Stimulated activated CD8-positive, alpha-beta memory T cell treated with anti-CD3 and anti-CD28 coated beads, Interleukin-7, amount 100 ng/mL, for 1 hour (primary cell): ENCODE results near the gene MARCOL.
"Not testable (repeated sequence)": the region's sequence is repeated elsewhere in the genome, so short reads cannot be mapped to it uniquely, and the experiment has no call there.

Experiments used
- DNase-seq, 2 donors: peaks; one replicate each; pipeline ENCODE4 v3.0.0-alpha.2; 2020; ENCODE audit warnings: low read depth in 2 of 2

The MARCOL gene

DNA sequence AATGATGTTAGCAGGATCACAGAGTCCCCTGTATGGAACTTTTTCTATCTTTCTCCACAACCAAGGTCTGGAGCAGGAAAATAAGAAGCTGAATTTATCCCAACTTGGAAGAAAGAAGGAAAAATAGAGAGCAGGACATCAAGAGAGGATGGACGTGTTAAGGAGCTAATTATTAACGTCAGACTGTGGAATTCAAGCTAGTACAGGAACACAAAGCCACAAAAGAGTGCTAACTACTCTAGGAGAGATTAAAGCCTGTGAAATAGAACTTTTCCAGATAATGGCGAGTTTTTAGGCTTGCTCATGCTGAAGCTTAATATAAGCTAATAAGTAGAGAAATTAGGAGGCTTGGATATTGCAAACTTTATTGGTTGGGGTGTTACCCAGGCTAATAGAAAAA is 29.6 kb downstream of the MARCOL start:
- DNase-seq = no peak

GRCh38 chr5:148268566-148268965 is 30.2 kb downstream of the MARCOL start, which contains the start of gene SPINK13:
Gene SPINK13 (plus strand): TSS chr5:148268794. CDS start chr5:148270073, 1,279 bp downstream.
- no peak for DNase-seq

- not testable (repeated sequence) for DNase-seq
These were observed 36.8 kb downstream of the MARCOL start for GRCh38 chr5:148275129-148275528.

GRCh38 chr5:148280893-148281292 is 42.6 kb downstream of the MARCOL start:
- DNase-seq = not testable (repeated sequence)

DNA sequence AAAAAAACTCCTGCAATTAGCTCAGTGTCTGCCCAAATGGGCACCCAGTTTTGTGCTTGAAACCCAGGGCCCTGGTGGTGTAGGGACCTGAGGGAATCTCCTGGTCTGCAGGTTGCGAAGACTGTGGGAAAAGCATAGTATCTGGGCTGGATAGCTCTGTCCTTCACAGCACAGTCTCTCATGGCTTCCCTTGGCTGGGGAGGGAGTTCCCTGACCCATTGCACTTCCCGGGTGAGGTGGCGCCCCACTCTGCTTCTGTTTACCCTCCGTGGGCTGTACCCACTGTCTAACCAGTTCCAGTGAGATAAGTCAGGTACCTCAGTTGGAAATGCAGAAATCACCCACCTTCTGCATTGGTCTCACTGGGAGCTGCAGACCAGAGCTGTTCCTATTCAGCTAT is 43.0 kb downstream of the MARCOL start:
- DNase-seq = not testable (repeated sequence)

DNA sequence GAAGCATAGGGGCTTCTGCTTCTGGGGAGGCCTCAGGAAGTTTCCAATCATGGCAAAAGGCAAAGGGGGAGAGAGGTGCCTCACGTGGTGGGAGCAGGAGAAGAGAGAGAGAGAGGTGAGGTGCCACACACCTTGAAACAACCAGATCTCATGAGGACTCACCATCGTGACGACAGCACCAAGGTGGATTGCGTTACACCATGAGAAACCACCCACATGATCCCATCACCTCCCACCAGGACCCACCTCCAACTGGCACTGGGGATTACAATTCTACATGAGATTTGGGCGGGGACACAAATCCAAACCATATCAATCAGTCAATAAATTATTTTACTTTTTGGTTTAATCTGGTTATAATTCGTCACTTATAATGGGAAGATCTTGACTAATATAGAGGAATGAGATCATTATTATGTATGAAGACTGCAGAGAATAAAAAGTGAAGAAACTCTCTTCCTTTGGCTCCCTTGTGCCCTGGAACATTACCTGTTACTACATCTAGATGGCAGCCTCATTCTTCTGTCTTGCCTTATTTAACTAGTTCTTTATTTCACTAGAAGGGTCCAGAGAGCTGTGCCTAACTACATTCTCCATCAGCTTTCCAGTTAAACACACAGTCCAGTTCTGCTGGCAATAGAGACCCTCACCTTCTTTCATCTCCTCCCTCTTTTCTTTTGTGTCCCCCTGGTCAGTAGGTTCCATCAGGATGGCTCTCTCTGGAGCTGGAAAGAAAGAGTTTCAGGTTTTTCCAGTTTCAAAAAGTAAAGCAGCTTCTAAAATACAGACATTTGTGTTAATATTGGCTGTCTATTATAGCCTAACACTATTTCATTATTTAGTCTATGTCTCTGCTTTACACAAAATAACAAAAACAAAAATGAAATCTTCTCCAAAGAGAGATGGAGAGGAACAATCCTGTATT is 52.2 kb downstream of the MARCOL start:
- no peak for DNase-seq
